GM18519 (cell line): ENCODE measurements around the gene KCNMB2.
"Not testable (repeated sequence)": the region's sequence is repeated elsewhere in the genome, so short reads cannot be mapped to it uniquely, and the experiment has no call there.

Source experiments
- ATAC-seq: cut with Tn5 transposase; IDR thresholded peaks from one replicate; pipeline ENCODE4 v1.9.1; 2021; ENCODE audit warnings: mild to moderate bottlenecking, moderate library complexity; ENCODE audit not compliant: unreplicated experiment, low FRiP score

The KCNMB2 gene

DNA sequence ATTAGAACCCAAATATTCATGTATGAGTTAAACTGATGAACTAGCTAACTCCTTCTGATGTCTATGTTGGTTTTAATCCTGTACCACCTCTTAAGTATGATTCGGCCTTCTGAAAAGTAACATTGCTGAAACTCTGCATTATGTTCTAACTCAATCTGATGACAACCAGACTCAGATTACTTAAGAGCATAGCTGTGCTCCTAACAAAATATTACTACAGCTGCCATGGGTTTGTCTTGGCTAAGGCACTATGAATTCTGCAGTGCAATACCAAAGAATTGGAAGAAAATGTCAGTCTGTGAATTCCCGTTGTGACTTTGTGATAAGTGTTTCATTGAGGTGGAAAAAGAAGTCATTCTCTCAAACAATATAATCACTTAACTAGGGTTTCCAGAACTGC is 311.0 kb downstream of the KCNMB2 start:
- no peak for ATAC-seq

DNA sequence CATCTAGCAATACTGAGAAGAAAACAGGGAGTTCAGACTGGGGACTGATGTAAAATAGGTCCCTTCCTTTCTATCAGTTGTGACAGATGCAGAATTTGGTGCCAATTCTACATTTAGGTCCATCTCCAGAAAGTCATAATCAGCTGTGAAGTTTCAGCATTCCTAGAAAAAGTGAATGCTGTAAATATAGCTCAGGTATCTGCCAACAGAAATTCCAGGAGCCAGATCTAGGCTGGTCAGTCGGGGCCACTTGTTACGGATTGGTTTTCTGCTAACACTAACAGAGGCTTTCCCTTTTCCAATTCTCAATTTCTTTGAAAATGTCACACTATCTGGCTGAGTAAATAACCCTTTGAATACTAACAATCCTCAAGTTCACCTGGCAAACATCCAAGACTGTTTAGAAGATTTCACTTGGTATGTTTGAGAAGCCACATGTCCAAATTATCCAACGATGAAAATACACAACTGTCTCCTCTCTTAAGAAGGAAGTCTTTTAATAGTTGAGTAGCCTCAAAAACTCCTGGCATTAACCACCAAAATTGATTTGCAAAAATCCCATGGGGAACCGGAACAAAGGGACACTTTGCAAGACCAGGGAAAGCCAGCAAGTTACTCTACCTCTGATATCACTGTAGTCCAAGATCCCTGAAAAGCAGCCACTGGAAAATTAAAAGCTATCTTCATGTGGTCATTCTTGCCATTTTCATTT is 313.1 kb downstream of the KCNMB2 start:
- no peak for ATAC-seq

DNA sequence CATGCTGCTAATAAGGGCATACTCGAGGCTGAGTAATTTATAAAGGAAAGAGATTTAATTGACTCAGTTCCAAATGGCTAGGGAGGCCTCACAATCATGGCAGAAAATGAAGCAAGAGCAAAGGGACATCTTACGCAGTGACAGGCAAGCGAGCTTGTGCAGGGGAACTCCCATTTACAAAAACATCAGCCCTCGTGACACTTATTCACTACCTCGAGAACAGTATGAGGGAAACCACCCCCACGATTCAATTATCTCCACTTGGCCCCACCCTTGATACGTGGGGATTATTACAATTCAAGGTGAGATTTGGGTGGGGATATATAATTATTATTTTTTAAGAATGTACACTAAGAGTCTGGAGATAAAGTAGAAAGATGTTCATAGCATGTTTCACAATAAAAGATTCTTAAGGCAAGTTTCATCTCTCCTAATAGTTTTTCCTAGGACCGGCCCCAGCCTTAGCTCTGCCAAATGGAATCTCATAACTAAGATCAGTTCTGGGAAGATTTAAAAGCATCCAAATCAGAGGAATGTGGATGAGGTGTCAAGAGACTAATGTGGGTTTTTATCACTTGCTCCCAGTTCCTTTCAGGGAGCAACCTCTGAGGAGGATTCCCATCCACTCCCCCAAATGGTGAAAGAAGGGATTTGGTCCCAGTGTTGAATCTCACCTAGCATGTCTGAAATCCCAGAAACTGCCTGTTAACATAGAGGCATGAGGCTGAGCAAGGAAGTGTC is 314.4 kb downstream of the KCNMB2 start:
- no peak for ATAC-seq

DNA sequence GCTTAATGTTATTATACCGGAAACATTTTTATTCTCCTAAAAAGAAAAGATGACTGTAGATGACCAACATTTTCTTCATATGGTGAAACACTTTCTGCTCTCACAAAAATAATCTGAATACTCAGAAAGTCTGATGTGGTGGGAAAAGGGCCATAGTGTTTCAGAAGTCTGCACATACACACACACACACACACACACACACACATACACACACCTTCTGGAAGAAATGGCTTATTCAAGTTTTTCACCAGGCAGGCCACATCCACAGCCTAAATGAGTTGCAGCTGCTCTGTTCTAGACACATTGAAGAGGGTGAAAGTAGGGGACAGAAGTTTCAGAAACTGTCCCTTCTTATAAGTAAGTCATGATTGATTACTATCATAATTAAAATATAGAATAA is 315.3 kb downstream of the KCNMB2 start:
- ATAC-seq: no peak

DNA sequence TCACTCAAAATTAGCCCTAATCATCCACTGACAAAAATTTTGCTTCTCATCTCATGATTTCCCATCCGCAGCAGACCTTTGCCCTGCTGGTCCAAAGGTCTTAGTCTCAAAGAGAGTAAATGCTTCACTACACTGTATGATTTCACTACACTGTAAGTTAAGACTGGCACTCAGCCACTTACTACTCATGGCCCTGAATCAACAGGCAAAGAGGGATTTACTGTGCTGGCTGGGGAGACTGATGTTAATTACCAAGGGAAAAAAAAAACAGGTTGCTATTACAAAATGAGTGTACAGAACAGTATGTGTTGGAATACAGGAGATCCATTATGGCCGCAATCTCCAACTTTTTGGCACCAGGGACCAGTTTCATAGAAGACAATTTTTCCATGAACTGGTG is 320.6 kb downstream of the KCNMB2 start:
- ATAC-seq: no peak

DNA sequence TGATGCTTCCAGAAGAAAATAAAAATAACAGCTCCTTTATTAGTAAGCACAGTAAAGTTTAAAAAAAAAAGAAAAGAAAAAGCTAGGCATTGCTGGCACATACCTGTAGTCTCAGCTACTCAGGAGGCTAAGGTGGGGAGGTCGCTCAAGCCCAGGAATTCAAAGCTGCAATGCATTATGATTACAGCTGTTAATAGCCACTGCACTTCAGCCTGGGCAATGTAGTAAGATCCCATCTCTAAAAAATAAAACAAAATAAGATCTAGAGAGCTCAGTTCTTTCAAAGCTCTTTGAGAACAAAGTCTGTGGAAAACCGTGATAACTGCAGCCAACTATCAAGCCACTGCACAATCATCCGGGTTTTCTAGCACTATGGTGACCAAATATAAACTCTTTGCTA is 323.1 kb downstream of the KCNMB2 start:
- no peak for ATAC-seq

DNA sequence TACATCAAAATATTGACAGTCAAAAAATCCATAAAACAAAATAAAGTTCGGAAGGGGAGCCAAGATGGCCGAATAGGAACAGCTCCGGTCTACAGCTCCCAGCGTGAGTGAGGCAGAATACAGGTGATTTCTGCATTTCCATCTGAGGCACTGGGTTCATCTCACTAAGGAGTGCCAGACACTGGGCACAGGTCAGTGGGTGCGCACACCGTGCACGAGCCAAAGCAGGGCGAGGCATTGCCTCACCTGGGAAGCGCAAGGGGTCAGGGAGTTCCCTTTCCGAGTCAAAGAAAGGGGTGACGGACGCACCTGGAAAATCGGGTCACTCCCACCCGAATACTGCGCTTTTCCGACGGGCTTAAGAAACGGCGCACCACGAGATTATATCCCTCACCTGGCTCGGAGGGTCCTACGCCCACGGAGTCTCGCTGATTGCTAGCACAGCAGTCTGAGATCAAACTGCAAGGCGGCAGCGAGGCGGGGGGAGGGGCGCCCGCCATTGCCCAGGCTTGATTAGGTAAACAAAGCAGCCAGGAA is 323.7 kb downstream of the KCNMB2 start:
- not testable (repeated sequence) for ATAC-seq

DNA sequence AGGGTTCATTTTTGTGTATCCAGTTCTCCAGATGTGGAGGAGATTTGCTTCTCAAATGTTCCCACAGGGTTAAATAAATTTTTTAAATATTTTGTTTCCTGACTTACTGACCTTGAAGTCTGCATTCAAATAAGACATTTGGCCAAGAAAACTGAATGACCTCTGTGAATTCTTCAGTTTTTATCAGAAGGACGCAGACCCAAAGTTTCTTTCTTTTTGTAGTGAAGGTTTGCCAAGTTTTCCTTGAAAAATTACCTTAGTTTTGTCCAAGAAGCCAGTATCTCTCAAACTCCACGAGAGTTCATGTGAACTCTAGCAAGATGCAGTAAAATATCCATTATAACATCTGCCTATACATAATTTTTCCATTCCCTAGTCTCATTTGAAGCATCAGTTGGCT is 332.4 kb downstream of the KCNMB2 start:
- no peak for ATAC-seq

DNA sequence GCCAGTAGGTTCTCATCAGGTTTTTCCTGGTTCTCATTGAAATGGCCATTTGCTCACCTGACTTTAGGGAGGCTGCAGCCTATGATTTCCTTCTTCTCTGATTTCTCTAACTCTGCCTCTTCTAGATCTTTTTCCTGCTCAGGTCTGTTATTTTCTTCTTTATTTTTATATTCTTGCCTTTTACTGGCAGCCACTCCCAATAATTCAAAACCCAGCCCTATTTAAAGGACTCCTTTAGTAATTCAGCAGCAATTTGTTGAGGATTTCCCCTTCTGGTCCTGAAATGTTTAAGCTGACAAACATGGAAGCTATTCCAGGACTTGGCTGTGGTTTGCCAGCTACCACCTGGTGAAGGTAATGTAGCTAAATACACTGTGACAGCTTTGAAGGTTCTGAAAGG is 333.8 kb downstream of the KCNMB2 start:
- no peak for ATAC-seq

DNA sequence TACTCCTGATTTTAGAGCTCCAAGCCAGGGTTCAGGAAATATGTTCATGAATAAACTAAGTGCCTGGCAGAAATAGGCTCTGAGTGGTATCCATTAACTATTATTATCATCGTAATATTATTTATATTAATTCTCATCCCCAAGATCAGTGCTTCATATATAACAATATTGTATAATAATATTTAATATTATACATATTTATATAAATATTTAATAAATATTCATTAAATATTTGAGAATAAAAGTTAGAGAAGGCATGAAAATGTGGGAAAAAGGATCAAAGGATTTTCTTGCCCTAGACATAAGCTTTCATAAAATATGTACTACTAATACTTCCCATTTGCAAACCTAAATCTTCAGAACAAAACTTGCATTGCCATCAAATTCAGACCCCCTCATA is 338.9 kb downstream of the KCNMB2 start:
- no peak for ATAC-seq

DNA sequence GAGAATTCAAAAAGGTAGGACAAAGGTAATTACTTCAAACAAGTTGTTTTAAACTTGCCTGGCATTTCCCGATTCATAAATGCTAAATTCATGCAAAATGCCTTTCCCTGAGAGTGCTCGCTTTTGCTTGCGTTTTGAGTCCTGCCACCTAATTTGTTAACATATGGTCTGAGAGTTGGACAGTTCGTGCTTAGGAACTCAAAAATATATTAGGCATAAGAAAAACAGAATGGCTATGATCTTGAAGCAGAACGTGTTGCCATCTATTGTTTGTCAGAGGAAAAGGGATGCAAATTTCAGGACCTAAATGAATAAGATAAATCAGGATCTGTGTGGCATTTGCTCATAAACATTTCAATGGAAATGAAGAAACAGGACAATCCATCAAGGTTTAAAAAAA is 339.6 kb downstream of the KCNMB2 start:
- no peak for ATAC-seq

DNA sequence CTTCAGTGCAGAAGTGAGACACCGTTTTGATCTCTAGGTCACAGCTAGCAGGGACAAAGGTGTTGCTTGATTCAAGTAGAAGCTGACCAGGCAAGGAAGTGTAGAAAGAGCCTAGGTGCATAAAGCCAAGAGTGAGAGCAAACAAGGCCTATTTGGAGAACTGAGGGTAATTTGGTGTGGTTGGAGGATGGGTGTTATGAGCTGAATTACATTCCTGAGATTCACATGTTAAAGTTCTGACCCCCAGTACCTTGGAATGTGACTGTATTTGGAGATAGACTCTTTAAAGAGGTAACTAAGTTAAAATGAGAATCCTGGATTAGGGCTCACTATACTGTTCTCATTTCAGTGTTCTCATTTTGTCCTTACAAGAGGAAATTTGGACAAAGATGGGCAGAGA is 344.0 kb downstream of the KCNMB2 start:
- no peak for ATAC-seq
